SIG-M5 treated with dmso at 0.1 percent for 504 hours (cell line): ENCODE measurements around the gene C2orf81.
"Not testable (repeated sequence)": the region's sequence is repeated elsewhere in the genome, so short reads cannot be mapped to it uniquely, and the experiment has no call there.

Experiments used
- DNase-seq: peaks from one replicate; lab custom pipeline; 2025; ENCODE audit not compliant: unreplicated experiment; lab: John Stamatoyannopoulos, UW

C2orf81 gene

GRCh38 chr2:74442483-74443297, 21.3 kb upstream of the C2orf81 start:
- DNase-seq, result not testable (repeated sequence)

DNA sequence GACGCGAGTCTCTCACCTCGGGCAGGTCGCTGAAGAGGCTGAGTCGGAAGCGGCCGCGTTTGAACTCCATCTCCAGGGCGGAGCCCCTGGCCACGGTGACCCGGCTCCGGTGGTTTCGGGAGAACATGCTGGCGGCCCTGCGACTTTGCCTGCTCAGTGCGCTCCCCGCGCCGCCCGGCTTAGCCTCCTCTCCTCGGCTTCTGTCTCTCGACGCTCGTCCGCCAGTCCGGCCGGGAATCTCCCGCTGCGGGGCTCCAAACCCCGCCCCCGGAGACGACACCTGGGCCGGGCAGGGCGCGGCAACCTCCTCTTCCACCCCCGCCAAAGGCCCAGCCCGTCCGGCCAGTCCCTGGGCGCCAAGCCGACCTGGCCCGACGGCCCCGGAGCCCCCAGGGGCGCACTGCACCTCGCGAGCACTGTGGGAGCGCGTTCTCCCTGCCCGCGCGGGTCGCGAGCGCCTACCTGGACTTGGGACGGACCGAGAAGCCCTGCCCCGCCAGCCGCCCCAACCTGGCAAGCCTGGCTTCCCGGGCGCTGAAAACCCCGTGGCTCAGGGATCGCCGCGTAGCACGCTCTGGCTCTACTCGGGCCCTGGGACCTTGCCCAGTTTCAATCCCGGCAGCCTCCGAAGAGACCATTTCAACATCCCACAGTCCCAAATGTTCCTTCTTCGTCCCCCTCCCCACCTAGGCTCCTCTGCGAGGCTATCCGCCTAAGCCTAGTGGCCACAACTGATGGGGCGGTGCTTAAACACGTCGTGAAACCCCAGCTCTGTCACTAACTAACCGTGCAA, 20.5 kb upstream of the C2orf81 start, which contains the start of gene RTKN:
RTKN (minus strand) TSS at position 248 of the 793 bp plus-strand sequence; CDS start at position 127, 121 bp downstream.
- no peak for DNase-seq

DNA sequence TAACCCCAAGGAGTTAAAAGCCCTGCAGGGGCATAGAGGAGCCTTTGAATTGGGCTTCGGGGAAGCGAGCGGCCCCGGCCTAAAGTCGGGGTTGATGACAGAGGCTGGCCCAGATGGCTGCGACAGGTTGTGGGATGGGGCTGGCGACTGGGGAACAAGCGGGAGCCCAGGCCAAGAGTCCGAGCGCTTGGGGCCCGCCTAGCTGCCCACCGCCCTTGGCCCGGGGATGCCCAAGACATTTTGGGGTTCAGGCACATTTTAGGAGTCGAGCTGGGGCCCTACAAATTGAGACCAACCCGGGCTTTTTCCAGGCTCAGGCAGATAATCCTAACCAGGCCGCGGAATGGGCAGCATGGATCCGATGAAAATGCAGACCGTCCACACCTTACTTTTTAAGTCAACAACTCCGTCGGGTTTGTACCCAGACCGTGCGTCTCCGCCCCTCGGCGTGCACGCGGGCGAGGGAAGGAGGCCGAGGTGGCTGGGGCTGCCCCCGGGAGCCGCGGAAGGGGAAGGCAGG, 19.8 kb upstream of the C2orf81 start:
- no peak for DNase-seq

GRCh38 chr2:74440378-74441169, 19.2 kb upstream of the C2orf81 start:
- peak; percentile 24 for DNase-seq

GRCh38 chr2:74439803-74440377, 18.5 kb upstream of the C2orf81 start:
- no peak for DNase-seq

DNA sequence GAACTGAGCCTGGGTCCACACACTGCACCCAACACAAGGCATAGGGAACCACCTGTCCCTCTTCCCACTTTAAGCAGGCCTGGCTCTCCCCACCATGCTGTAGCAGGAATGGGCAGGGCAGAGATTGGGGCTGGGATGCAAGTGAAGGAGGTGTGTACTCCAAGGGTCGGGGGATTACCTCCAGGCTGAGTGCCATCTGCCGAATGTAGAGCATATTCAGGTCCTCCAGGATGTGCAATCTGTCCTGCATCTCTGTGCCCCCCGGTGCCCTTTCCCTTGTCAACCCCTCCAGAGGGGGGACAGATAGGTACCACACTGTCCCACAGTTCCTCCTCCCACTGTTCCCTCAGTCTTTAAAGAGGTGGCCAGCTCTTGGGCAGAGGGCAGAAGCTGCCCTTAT, 18.0 kb upstream of the C2orf81 start:
- no peak for DNase-seq

DNA sequence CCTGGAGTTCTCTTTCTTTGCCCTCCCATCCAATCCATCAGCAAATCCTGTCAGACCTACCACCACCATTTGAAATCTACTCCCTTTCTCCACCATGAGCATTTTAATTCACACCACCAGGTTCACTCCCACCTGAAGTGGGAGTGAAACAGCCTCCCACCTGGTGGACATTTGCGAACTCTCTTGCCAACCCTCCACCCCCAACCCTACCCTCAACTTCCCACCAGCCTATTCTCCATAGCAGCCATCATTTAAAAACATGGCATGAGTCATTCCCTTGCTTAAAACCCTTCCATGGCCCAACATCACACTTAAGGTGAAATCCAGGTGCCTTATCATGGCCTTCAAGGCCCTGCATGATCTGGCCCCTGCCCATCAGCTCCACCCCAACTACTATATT, 16.8 kb upstream of the C2orf81 start:
- no peak for DNase-seq

- no peak for DNase-seq
These were observed 15.7 kb upstream of the C2orf81 start for GRCh38 chr2:74436848-74437695.

GRCh38 chr2:74436111-74436805, 14.8 kb upstream of the C2orf81 start:
- DNase-seq, result no peak

DNA sequence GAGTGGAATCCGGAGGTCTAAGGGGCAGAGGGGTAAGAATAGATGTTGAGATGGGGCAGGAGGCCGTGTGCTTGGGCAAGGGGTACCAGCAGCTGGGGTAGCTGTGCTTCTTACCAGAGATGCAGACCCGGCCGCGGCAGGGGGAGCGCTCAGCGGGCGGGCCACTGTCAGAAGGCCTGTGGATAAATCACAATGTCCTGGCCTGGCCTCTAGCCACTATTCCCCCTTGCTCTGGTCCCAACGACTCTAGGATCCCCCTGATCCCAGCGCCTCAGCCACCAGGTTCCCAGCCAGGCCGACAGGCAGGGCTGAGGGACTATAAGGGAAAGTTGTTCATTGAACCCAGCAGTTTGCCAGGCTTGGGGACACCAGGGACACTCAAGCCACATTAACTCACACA, 9.1 kb upstream of the C2orf81 start:
- DNase-seq, result no peak

DNA sequence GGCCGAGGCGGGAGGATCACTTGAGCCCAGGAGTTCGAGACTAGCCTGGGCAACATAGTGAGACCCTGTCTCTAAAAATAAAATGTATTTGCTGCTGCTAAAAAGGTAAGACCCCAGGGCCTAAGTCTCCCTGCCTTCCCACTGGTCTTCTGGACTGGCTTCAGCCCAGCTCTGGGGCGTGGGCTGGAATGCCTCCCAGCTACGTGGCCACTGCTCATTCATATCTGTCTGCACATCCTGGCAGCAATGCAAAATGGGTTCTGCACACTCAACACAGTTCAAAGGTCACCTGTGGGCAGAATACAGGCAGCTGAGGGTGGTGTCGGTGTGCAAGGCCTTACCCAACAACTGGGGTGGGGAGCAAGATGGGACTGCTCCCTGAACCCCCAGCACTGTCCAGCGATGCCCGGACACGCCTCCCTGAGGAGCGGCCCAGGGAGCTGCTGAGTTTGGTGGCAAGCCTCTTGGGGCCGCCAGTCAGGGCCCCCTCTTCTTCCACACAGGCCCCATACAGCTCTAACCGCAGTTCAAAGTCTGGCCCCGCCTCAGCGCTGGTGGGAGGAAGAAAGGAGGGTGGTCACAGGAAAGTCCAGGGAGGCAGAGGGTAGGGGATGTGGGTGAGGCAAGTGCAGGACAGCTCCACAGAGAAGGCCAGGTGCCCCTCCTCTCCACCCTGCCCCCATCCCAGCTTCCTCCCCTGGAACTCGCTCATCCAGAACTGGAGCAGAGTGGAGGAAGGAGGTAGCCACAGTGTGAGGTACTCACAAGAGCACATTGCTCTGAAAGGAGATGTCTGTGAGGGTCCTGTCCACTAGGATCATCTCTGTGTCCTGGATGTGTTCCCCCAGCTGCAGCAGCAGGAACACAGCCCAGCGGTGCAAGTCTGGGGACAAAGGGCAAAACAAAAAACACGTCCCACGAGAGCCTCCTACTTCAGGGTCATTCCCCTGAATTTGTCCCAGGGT, 8.3 kb upstream of the C2orf81 start:
- no peak for DNase-seq

DNA sequence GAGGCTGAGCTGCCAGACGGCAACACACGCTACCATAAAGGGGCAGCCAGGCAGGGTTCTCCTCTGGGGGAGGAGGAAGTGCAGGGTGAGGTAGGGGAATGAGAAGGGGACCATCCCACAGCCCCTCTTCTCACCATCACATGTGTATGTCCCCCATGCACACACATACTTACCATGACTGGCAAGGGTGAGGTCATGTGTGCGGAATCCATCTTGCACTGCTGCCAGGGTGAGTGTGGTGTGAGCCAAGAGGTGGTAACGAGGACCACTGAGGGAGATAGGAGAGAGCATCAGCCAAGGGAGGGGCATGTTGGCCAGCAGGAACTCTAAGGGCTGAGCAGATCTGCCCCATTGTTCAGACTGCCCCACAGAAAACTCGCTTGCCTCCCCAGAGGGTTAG, 7.3 kb upstream of the C2orf81 start:
- DNase-seq, result no peak

DNA sequence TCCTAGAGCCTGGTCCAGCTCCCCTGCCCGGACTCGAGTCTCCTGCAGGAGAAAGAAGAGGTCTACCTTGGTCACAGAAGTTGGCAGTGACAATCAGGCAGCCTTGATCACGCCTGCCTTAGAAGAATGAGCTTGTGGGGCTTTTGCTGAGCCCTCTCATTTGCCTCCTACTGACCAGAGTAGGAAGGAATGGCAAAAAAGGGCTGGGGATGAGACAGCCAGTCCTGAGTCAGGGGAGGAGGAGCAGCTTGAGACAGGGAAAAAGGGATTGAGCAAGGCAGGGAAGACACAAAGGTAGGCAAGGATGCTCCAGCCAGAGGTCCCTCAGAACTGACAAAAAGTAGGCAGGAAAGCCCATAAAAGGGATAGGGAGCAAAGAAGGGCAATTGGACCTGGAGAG, 6.1 kb upstream of the C2orf81 start:
- no peak for DNase-seq

GRCh38 chr2:74426181-74426758, 4.9 kb upstream of the C2orf81 start:
- DNase-seq, result no peak

DNA sequence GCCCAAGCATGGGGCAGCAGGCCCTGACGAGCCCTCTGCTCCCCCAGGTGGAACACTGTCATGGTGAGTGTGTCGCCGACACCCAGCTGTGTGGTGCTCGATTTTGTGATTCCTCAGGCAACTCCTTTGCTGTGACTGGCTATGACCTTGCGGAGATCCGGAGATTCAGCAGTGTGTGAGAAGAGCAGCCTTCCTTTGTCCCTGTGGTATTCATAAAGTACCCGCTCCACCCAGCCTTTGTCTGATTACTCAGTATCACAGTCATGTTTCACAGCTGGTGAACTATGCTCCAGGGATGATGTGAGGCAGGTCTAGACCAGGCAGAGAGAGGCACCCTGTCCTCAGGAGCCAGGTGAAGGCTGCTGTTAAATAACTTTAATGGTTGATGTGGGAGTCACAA, 4.1 kb upstream of the C2orf81 start:
- DNase-seq, result no peak

DNA sequence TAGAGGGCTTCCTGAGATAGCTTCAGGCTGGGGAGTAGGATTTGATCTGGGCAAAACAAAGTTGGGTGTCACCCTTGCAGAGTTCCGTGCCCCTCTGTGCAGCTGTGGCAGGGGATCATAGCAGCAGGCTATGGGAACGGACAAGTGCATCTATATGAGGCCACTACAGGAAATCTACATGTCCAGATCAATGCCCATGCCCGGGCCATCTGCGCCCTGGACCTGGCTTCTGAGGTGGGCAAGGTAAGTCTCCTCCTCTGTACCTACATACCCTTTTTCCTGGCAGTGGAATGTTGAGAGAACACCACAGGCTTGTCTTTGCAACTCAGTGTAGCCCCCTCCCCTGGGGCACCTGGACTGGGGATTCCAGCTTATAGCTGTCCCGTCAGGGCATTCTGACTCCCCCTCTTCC, 3.6 kb upstream of the C2orf81 start:
- DNase-seq, result no peak

DNA sequence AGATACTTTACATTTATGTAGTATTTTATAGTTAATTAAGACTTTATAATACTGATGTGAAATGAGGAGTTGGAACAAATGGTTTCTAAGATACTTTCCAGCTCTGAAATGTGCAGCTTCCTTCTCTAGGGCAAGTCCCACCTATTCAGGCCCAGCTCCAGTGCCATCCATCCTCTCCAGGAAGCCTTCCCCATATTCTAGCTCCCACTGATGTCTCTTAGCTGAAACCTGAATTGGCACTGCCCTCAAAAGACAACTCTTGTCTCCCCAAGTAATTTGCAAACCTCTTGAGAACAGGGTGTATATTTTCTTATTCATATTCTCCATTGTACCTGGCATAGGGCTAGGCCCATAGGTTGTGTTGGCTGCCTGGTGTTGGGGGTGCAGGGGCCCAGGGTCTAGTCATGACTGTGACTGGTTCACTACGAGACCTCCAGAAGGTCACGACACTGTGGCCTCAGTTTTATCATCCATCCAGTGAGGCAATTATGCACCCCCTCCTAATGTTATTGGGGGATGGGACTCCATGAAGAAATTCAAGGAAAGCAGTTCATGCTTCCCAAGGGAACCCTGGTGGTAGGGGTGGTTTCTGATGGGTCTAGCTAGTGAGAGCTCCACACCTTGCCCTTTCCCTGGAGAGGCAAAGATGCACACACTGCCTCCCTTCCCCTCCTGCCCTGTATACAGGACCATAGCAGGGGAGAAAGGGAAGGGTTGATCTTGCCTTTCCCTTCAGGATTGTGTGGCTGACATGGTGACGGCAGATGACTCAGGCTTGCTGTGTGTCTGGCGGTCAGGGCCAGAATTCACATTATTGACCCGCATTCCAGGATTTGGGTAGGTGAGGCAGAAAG, 2.9 kb upstream of the C2orf81 start:
- DNase-seq, result no peak
